ENCODE measurements around the gene ACKR3. TPM values are rescaled to one million over a fixed set of nuclear protein-coding genes. Genes with fewer than 3 reads are reported as not detected.

ACKR3 gene
- total RNA-seq, 4 donors from 2014 or later = 5.9 to 29.5 (median 24.5) TPM

GRCh38 chr2:236527159-236527630 is 42.4 kb upstream of the ACKR3 start:
- no peaks in the 10 kb centered on the region for H3K36me3 ChIP-seq
- H3K4me3 ChIP-seq = no peak overlapping the region
- intact Hi-C loops (cut with DNase I) = no loop called here
- no peak overlapping the region for H3K27ac ChIP-seq
- H3K9me3 ChIP-seq = no peaks in the 10 kb centered on the region
- peaks cover 0 to 7% (median 0%) of the 10 kb centered on the region in 3 donors for H3K4me1 ChIP-seq
- 70 to 86% methylated on average over 9 of the region's 9 CpGs for WGBS, 2 donors
- H3K27me3 ChIP-seq = no peaks in the 10 kb centered on the region
- DNase-seq = no peak
- no peak for TF ChIP-seq POLR2A (IDR thresholded peaks at IDR 0.05)
- TF ChIP-seq, protein P1, sequence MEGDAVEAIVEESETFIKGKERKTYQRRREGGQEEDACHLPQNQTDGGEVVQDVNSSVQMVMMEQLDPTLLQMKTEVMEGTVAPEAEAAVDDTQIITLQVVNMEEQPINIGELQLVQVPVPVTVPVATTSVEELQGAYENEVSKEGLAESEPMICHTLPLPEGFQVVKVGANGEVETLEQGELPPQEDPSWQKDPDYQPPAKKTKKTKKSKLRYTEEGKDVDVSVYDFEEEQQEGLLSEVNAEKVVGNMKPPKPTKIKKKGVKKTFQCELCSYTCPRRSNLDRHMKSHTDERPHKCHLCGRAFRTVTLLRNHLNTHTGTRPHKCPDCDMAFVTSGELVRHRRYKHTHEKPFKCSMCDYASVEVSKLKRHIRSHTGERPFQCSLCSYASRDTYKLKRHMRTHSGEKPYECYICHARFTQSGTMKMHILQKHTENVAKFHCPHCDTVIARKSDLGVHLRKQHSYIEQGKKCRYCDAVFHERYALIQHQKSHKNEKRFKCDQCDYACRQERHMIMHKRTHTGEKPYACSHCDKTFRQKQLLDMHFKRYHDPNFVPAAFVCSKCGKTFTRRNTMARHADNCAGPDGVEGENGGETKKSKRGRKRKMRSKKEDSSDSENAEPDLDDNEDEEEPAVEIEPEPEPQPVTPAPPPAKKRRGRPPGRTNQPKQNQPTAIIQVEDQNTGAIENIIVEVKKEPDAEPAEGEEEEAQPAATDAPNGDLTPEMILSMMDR (IDR thresholded peaks at IDR 0.05) = no peak

GRCh38 chr2:236529606-236530005 is 40.0 kb upstream of the ACKR3 start:
- intact Hi-C loops (cut with DNase I) = no loop called here

DNA sequence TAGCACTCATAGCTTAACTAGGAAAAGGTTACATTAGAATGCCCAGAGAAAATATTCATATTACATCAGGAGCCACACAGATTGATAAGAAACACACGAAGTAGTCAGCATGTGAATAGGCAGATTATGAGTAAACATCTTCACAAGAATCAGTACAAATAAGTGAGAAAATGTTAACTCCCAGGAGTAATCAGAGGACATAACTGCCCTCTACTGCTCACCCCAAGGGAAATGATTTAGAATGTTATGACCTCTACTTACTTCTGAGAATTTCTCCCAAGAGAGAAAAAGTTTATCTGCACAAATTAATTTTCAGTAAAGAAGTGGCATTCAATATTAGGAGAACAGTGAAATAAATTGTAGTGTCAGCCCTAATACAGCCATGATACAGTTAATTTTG is 39.1 kb upstream of the ACKR3 start:
- intact Hi-C loops (cut with DNase I) = no loop called here
- Histone ChIP-seq H3K27ac (no peak overlapping the region), H3K4me1 (peaks cover 0 to 9% (median 0%) of the 10 kb centered on the region in 3 donors), H3K27me3 (no peaks in the 10 kb centered on the region), H3K9me3 (no peaks in the 10 kb centered on the region), H3K36me3 (no peaks in the 10 kb centered on the region), H3K4me3 (no peak overlapping the region)
- 60 to 67% methylated on average over 1 of the region's 1 CpG for WGBS, 2 donors
- no peak for TF ChIP-seq POLR2A (IDR thresholded peaks at IDR 0.05)
- TF ChIP-seq, protein P1 (IDR thresholded peaks at IDR 0.05) = no peak
- DNase-seq = no peak

More at GRCh38 chr2:236529606-236530005, 40.0 kb upstream of the ACKR3 start:
- WGBS, 2 donors = 83% methylated on average over 4 of the region's 4 CpGs
- H3K27me3 ChIP-seq = no peaks in the 10 kb centered on the region
- DNase-seq = no peak
- TF ChIP-seq, protein P1 (IDR thresholded peaks at IDR 0.05) = no peak
- no peak for TF ChIP-seq POLR2A (IDR thresholded peaks at IDR 0.05)
- no peaks in the 10 kb centered on the region for H3K36me3 ChIP-seq
- H3K4me1 ChIP-seq = peaks cover 0 to 9% (median 0%) of the 10 kb centered on the region in 3 donors
- no peak overlapping the region for H3K27ac ChIP-seq
- no peaks in the 10 kb centered on the region for H3K9me3 ChIP-seq
- no peak overlapping the region for H3K4me3 ChIP-seq

DNA sequence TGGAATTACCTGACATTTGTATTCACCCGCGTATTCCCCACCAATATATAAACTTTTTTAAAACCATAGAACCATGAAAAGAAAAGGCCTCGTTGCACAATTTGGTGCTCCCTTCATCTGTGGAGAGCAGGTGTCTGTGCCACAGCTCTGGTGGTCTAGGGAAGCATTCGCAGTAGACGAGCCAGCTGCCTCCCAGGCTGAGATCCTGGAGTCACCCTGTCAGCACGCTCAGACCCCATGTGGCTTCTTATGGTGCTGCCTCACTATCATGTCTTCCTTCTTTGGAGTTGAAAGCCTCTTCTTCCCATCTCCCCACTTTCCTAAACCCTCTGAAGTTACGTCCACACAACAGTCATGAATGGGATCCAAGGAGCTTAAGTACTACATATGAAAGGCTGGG is 38.4 kb upstream of the ACKR3 start:
- TF ChIP-seq, protein P1 (IDR thresholded peaks at IDR 0.05) = no peak
- no peak for TF ChIP-seq POLR2A (IDR thresholded peaks at IDR 0.05)
- DNase-seq = no peak
- Histone ChIP-seq H3K27ac (no peak overlapping the region), H3K9me3 (no peaks in the 10 kb centered on the region), H3K27me3 (no peaks in the 10 kb centered on the region), H3K4me3 (no peak overlapping the region), H3K36me3 (no peaks in the 10 kb centered on the region), H3K4me1 (peaks cover 0 to 9% (median 0%) of the 10 kb centered on the region in 3 donors)
- intact Hi-C loops (cut with DNase I) = no loop called here
- 84 to 86% methylated on average over 6 to 7 of the region's 7 CpGs for WGBS, 2 donors

GRCh38 chr2:236531996-236532395 is 37.6 kb upstream of the ACKR3 start:
- H3K4me1 ChIP-seq = peaks cover 0 to 9% (median 0%) of the 10 kb centered on the region in 3 donors
- no peaks in the 10 kb centered on the region for H3K9me3 ChIP-seq
- H3K4me3 ChIP-seq = no peak overlapping the region
- WGBS, 2 donors = 29 to 40% methylated on average over 1 of the region's 1 CpG
- H3K27me3 ChIP-seq = no peaks in the 10 kb centered on the region
- no peak for DNase-seq
- no peaks in the 10 kb centered on the region for H3K36me3 ChIP-seq
- intact Hi-C loops (cut with DNase I) = no loop called here
- TF ChIP-seq, protein P1 (IDR thresholded peaks at IDR 0.05) = no peak
- TF ChIP-seq POLR2A (IDR thresholded peaks at IDR 0.05) = no peak
- no peak overlapping the region for H3K27ac ChIP-seq

Data from esophagus squamous epithelium (tissue), 5 donors.